HepG2 (cell line): ENCODE measurements around the gene MAD2L2. TPM values are rescaled to one million over a fixed set of nuclear protein-coding genes. Genes with fewer than 3 reads are reported as not detected.
A peak's percentile ranks its signal among the peaks of the same experiment; 100 is the strongest.

Experiments
- EED ChIP-seq: sonication (generic); formaldehyde crosslinking; IDR thresholded peaks from 2 replicates; pipeline ENCODE4 v1.5.0; 2020; ENCODE audit warnings: mild to moderate bottlenecking, missing genetic modification reagents
- FLYWCH1 ChIP-seq: sonication (generic); formaldehyde crosslinking; IDR thresholded peaks from 2 replicates; pipeline ENCODE4 v1.8.1; 2023; ENCODE audit warnings: mild to moderate bottlenecking, missing genetic modification reagents
- FOXO1 ChIP-seq: sonication (generic); formaldehyde crosslinking; IDR thresholded peaks from 2 replicates; pipeline ENCODE4 v1.4.0; 2020; ENCODE audit warnings: missing genetic modification reagents
- MTF2 ChIP-seq: sonication (generic); formaldehyde crosslinking; IDR thresholded peaks from 2 replicates; pipeline ENCODE4 v1.5.0; 2020; ENCODE audit warnings: missing genetic modification reagents, borderline replicate concordance
- NFIC ChIP-seq: IDR thresholded peaks from 2 replicates; pipeline ENCODE4 v1.6.1; 2012; ENCODE audit warnings: mild to moderate bottlenecking, low read length, inconsistent platforms
- SAFB2 ChIP-seq: sonication (generic); formaldehyde crosslinking; IDR thresholded peaks from 2 replicates; pipeline ENCODE4 v1.5.1; 2020; ENCODE audit warnings: missing genetic modification reagents, low read depth, mild to moderate bottlenecking, borderline replicate concordance
- ZBTB7A ChIP-seq: sonication (generic); formaldehyde crosslinking; IDR thresholded peaks from 2 replicates; pipeline ENCODE4 v1.8.0; 2022; ENCODE audit warnings: mild to moderate bottlenecking, missing genetic modification reagents
- ZNF333 ChIP-seq: sonication (generic); formaldehyde crosslinking; IDR thresholded peaks from 2 replicates; pipeline ENCODE4 v1.4.0; 2020; ENCODE audit warnings: mild to moderate bottlenecking, missing genetic modification reagents, borderline replicate concordance
- ZNF724P ChIP-seq: sonication (generic); formaldehyde crosslinking; IDR thresholded peaks from 2 replicates; pipeline ENCODE4 v1.8.0; 2022; ENCODE audit warnings: missing genetic modification reagents, borderline replicate concordance
- ZNF772 ChIP-seq: sonication (generic); formaldehyde crosslinking; IDR thresholded peaks from 2 replicates; pipeline ENCODE4 v1.5.0; 2020; ENCODE audit warnings: mild to moderate bottlenecking, missing genetic modification reagents
- ZNF781 ChIP-seq: sonication (generic); formaldehyde crosslinking; IDR thresholded peaks from 2 replicates; pipeline ENCODE4 v1.5.1; 2020; ENCODE audit warnings: borderline replicate concordance, mild to moderate bottlenecking, missing genetic modification reagents; ENCODE audit errors: not compliant biosample characterization
- ZNF891 ChIP-seq: sonication (generic); formaldehyde crosslinking; IDR thresholded peaks from 2 replicates; pipeline ENCODE4 v1.5.0; 2020; ENCODE audit warnings: mild to moderate bottlenecking, missing genetic modification reagents
- polyA plus RNA-seq, 8 experiments: library from polyadenylated mRNA; depleted of rRNA in 3 of 8; stranded (reverse) in 7 of 8; unstranded in 1 of 8; fragments of >200 nt; fragmentation: Illumina TruSeq in 4 of 8; extraction: Trizol in 4 of 8; gene quantifications; 2 replicates each; pipeline versions ENCODE4 v1.2.1 to v1.2.3, GENCODE V29; 2011 to 2016; ENCODE audit warnings: low read depth in 4 of 8, missing spikeins in 1 of 8, mixed read lengths in 1 of 8; ENCODE audit not compliant: insufficient read depth in 1 of 8
- total RNA-seq, 5 experiments: library from RNA; depleted of rRNA; stranded (reverse); fragments of >200 nt; fragmentation: Illumina TruSeq; extraction: Trizol; gene quantifications; 2 replicates each; pipeline ENCODE4 v1.2.3, GENCODE V29; 2016; ENCODE audit warnings: low read depth in 1 of 5
- TF ChIP-seq, protein P1 (sequence below): sonication (generic); IDR thresholded peaks from 2 replicates; pipeline ENCODE4 v1.6.1; 2016; ENCODE audit warnings: low read depth, borderline replicate concordance
- TF ChIP-seq, protein P2 (sequence below): sonication (generic); formaldehyde crosslinking; IDR thresholded peaks from 2 replicates; pipeline ENCODE4 v1.4.0; 2020; ENCODE audit warnings: mild to moderate bottlenecking, missing genetic modification reagents, borderline replicate concordance
- TF ChIP-seq, protein P3 (sequence below): IDR thresholded peaks from 2 replicates; pipeline ENCODE4 v1.6.1; 2016
- TF ChIP-seq, protein P4 (sequence below): sonication (generic); formaldehyde crosslinking; IDR thresholded peaks from 2 replicates; pipeline ENCODE4 v1.4.0; 2020; ENCODE audit warnings: low read depth, mild to moderate bottlenecking, missing genetic modification reagents
- TF ChIP-seq, protein P5 (sequence below): sonication (generic); formaldehyde crosslinking; IDR thresholded peaks from 2 replicates; pipeline ENCODE4 v1.8.0; 2022; ENCODE audit warnings: mild to moderate bottlenecking, missing genetic modification reagents, moderate library complexity

The MAD2L2 gene
- total and polyA plus RNA-seq, 2 of the 13 experiments (the other 11 are each of a cell fraction or from before 2014, with no cell fraction given): 51.8 to 53.8 TPM

DNA sequence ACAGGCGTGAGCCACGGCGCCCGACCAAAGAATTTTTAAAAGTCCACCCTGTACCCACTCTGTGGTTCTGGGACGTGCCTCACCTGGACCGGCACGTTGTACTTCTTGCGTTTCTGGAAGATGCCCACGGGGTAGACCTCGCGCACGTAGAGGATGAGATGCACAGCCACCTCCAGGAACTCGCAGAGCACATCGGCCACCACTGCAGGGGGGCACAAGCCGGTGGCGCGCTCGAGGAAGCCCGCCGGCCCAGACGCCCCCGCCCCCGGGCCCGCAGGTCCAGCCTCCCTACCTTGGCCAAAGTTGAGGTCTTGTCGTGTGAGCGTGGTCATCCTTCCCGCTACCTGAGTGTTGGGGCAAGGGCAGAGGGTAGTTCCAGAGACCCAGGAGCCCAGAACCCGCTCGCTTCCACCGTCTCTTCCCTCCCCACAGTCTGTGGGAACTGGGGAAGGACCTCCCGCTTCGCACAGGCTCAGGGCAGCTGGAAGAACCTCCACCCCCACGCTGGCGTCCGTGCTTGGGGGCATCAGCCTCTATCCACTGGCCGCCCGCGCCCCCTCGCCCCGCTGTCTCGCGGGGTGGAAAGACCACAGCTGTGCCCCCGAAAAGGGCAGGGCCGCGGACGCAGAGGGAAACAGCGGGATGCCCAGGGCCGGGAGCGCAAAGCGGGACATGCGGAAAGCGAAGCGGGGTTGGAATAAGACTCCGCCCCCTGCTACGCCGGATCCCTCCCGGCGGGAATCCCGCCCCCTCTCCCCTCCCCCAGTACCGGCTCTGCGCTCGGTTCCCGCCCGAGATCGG, 478 bp downstream of the MAD2L2 start (continued):
- TF ChIP-seq ZBTB7A (CRISPR knock-in tag) (0 out of 2 replicates have a peak, but pooled peaks have one; percentile 40), FLYWCH1 (CRISPR knock-in tag) (0 out of 2 replicates have a peak, but pooled peaks have one; percentile 62), ZNF781 (peak; percentile 18), FOXO1 (CRISPR knock-in tag) (peak; percentile 29; the same call in 1 of the 2 replicates), ZNF333 (CRISPR knock-in tag) (peak; percentile 68; the same call in 1 of the 2 replicates), EED (CRISPR knock-in tag) (0 out of 2 replicates have a peak, but pooled peaks have one; percentile 61), MTF2 (peak; percentile 76; the same call in 1 of the 2 replicates), SAFB2 (0 out of 2 replicates have a peak, but pooled peaks have one; percentile 68), ZNF891 (CRISPR knock-in tag) (peak; percentile 1; the same call in 1 of the 2 replicates), ZNF724P (CRISPR knock-in tag) (no peak), ZNF772 (CRISPR knock-in tag) (peak; percentile 51; the same call in 1 of the 2 replicates), NFIC (no peak)
- TF ChIP-seq, protein P1, sequence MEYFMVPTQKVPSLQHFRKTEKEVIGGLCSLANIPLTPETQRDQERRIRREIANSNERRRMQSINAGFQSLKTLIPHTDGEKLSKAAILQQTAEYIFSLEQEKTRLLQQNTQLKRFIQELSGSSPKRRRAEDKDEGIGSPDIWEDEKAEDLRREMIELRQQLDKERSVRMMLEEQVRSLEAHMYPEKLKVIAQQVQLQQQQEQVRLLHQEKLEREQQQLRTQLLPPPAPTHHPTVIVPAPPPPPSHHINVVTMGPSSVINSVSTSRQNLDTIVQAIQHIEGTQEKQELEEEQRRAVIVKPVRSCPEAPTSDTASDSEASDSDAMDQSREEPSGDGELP: peak; percentile 5; the same call in 1 of the 2 replicates
- TF ChIP-seq, protein P2, sequence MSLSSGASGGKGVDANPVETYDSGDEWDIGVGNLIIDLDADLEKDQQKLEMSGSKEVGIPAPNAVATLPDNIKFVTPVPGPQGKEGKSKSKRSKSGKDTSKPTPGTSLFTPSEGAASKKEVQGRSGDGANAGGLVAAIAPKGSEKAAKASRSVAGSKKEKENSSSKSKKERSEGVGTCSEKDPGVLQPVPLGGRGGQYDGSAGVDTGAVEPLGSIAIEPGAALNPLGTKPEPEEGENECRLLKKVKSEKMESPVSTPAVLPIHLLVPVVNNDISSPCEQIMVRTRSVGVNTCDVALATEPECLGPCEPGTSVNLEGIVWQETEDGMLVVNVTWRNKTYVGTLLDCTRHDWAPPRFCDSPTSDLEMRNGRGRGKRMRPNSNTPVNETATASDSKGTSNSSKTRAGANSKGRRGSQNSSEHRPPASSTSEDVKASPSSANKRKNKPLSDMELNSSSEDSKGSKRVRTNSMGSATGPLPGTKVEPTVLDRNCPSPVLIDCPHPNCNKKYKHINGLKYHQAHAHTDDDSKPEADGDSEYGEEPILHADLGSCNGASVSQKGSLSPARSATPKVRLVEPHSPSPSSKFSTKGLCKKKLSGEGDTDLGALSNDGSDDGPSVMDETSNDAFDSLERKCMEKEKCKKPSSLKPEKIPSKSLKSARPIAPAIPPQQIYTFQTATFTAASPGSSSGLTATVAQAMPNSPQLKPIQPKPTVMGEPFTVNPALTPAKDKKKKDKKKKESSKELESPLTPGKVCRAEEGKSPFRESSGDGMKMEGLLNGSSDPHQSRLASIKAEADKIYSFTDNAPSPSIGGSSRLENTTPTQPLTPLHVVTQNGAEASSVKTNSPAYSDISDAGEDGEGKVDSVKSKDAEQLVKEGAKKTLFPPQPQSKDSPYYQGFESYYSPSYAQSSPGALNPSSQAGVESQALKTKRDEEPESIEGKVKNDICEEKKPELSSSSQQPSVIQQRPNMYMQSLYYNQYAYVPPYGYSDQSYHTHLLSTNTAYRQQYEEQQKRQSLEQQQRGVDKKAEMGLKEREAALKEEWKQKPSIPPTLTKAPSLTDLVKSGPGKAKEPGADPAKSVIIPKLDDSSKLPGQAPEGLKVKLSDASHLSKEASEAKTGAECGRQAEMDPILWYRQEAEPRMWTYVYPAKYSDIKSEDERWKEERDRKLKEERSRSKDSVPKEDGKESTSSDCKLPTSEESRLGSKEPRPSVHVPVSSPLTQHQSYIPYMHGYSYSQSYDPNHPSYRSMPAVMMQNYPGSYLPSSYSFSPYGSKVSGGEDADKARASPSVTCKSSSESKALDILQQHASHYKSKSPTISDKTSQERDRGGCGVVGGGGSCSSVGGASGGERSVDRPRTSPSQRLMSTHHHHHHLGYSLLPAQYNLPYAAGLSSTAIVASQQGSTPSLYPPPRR: 0 out of 2 replicates have a peak, but pooled peaks have one; percentile 25
- TF ChIP-seq, protein P3, sequence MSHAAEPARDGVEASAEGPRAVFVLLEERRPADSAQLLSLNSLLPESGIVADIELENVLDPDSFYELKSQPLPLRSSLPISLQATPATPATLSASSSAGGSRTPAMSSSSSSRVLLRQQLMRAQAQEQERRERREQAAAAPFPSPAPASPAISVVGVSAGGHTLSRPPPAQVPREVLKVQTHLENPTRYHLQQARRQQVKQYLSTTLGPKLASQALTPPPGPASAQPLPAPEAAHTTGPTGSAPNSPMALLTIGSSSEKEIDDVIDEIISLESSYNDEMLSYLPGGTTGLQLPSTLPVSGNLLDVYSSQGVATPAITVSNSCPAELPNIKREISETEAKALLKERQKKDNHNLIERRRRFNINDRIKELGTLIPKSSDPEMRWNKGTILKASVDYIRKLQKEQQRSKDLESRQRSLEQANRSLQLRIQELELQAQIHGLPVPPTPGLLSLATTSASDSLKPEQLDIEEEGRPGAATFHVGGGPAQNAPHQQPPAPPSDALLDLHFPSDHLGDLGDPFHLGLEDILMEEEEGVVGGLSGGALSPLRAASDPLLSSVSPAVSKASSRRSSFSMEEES: no peak
- TF ChIP-seq, protein P4, sequence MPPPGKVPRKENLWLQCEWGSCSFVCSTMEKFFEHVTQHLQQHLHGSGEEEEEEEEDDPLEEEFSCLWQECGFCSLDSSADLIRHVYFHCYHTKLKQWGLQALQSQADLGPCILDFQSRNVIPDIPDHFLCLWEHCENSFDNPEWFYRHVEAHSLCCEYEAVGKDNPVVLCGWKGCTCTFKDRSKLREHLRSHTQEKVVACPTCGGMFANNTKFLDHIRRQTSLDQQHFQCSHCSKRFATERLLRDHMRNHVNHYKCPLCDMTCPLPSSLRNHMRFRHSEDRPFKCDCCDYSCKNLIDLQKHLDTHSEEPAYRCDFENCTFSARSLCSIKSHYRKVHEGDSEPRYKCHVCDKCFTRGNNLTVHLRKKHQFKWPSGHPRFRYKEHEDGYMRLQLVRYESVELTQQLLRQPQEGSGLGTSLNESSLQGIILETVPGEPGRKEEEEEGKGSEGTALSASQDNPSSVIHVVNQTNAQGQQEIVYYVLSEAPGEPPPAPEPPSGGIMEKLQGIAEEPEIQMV (CRISPR knock-in tag): peak; percentile 99
- TF ChIP-seq, protein P5, sequence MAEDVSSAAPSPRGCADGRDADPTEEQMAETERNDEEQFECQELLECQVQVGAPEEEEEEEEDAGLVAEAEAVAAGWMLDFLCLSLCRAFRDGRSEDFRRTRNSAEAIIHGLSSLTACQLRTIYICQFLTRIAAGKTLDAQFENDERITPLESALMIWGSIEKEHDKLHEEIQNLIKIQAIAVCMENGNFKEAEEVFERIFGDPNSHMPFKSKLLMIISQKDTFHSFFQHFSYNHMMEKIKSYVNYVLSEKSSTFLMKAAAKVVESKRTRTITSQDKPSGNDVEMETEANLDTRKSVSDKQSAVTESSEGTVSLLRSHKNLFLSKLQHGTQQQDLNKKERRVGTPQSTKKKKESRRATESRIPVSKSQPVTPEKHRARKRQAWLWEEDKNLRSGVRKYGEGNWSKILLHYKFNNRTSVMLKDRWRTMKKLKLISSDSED (CRISPR knock-in tag): peak; percentile 74; the same call in 1 of the 2 replicates
